ENCODE data around the gene RCAN2.
A peak's percentile ranks its signal among the peaks of the same experiment; 100 is the strongest.

Gene RCAN2

DNA sequence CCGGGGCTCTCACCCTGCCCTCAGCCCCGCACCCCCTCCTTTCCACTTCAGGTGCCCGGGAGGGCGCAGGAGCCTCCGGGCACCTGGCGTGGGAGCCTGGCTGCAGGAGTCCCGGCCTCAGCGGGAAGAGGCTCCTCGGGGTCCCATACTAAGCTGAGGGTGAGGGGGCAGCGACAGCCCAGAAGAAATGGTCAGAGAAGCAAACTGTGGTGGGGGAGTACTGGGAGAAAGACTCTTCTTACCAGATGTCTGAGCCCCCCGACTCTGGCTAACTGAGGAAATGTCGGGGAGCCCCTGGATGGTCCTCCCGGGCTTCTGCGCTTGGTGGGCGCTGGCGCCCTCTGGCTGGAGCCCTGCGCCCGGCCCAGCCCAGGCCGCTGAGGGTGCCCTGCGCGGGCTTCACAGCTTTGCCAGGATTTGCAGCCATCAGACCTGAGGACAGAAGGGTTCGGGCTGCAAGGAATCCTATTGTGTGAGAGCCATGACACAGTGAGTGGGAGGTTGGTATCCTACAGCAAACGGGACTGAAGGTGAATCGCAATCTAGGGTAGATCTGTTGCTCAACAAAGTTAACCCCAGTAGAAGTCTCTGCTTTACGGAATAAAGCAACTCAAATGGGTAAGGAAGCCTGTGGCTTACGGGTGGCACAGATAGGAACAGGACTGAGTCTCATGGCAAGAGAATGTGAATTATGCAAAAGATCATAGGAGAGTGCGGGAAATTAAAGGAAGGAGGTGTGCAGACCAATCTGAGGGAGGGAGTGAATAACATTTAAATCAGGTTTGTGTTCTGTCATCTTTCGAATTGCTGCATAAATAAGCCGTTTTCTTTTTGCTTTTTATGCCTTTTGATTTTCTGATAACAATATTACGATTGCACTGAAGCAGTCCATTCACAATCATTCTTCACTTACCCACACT is 639 bp upstream of the RCAN2 start:
- DNase-seq (ENCODE audit: low spot score), result peak; percentile 85

DNA sequence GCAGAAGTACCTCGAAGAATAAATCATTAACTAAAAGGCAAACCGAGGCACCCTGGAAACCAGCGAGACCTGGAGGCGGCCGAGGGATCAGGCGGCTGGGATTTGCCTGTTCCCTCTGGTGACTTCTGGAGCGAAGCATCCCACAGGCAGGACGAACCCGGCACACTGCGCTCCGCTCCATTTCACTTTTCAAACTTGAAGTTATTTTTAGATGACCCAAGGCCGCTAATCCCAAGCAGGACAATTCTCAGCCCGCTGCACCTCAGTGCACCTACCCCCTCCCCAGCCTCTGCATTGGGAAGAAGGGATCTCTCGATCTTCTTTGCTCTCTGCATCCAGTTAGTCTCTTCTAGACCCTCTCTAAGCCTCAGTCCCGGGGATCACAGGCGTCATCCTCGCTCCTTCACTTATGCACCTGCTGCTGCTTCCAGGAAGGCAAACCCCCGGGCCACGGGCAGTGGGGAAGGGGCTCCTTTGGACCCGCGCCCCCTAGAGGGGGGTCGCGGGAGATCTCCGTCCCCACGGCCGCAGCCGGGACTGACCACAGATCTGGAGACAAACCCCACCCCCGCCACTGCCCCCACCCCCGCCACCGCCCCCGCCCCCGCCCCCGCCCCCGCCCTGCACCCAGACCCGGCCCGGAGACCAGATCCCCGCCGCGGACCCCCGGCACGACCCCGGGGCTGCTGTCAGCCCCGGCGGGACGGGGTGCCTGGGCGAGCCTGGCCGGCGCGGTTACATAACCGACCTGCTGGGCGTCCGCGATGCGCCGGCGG is 636 bp downstream of the RCAN2 start:
- DNase-seq (ENCODE audit: low spot score), result peak; percentile 53

- no peak for DNase-seq (ENCODE audit: low spot score)
Measured at GRCh38 chr6:46486181-46486580, 5.1 kb downstream of the RCAN2 start.

DNA sequence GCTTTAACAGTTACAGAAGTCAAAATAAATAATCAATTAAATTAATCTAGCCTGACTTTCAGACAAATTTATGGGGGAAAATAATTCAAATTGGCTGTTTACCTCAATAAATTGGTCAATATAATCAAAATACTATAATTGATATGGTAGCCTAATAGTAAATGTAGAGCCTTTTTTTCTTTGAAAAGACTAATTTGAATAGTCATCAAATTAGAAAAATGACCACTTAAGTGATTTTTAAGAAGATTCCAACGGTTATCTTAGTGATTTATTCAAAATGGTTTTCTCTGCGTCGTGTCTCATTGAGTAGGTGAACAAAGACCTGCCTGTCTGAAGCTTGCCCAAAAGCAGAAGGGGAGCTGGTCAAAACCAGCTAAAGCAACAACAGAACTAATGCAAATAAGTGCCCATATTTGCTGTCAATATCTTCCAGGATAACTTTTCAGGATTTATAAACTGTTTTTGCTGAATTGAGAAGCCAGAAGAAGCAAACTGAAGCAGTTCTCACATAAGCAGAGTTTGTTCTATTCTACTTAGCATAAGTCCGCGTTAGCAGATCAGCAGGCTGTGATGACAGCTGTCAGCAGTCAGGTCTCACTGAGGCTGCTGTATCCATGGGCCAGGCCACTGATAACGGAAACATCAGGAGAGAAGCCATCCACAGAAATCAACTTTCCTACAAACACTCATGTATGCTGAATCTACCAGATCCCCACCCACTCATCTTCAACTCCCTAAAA is 7.0 kb downstream of the RCAN2 start:
- peak; percentile 60 for DNase-seq (ENCODE audit: low spot score)

DNA sequence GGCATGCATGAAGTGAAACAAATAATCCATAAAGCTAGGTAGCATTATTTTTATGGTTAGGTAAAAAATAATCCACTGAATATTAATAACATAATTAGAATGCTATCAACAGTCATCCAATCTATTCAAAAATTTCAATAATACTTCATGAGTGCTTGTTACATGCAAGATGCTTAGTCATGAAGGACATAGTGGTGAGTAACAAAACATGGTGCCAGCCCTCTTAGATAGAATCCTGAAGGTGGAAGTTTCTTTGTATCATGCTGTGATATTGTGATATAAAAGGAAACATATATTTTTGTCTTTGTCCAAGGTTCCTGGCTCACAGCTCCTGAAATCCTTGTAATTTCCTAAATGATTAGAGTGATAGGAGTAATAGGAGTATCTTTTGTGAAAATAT is 14.9 kb downstream of the RCAN2 start:
- no peak for DNase-seq (ENCODE audit: low spot score)

- DNase-seq (ENCODE audit: low spot score), result no peak
Measured at GRCh38 chr6:46473881-46474280, 17.4 kb downstream of the RCAN2 start.

DNA sequence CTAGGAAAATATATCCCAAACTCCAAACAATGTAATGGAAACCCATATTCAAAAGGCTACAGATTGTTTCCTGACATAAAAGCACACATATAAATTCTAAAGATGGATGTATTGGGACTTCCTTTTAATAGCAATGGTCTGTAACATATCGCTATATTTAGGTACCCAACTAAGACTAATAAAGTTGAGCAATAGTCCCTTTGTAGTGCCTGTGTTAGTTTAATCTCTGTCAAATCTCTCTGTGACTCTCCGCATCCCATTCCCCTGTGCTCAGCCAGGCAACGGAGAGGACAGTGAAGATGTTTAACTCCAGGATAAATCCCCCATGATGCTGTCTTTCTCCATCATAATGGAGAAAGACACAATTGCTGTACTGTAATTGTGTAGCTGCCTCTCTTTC is 19.0 kb downstream of the RCAN2 start:
- DNase-seq (ENCODE audit: low spot score), result no peak

- no peak for DNase-seq (ENCODE audit: low spot score)
Measured at GRCh38 chr6:46469021-46469420, 22.2 kb downstream of the RCAN2 start.

- peak; percentile 38 for DNase-seq (ENCODE audit: low spot score)
Measured at GRCh38 chr6:46468403-46469010, 22.7 kb downstream of the RCAN2 start.

- no peak for DNase-seq (ENCODE audit: low spot score)
Measured at GRCh38 chr6:46466570-46466969, 24.7 kb downstream of the RCAN2 start.

GRCh38 chr6:46465294-46466165 is 25.7 kb downstream of the RCAN2 start:
- DNase-seq (ENCODE audit: low spot score), result no peak

DNA sequence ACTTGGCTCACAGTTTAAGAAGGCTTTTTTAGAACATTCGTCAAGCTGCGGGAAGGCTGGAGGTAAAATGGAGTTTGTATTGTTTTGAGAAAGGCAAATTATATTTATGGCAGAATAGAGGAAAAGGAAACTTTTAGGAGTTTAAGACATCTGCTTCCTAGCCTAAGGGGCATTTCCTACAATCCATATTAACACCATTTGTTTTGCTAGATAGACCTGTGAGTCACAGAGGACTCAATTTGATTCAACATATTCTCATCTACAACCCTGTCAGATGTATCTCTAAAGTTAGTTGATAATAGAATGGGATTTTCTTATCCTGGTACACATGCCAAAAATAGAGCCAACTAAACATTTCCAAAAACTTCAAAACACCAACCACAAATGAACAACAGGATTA is 35.0 kb downstream of the RCAN2 start:
- no peak for DNase-seq (ENCODE audit: low spot score)

DNA sequence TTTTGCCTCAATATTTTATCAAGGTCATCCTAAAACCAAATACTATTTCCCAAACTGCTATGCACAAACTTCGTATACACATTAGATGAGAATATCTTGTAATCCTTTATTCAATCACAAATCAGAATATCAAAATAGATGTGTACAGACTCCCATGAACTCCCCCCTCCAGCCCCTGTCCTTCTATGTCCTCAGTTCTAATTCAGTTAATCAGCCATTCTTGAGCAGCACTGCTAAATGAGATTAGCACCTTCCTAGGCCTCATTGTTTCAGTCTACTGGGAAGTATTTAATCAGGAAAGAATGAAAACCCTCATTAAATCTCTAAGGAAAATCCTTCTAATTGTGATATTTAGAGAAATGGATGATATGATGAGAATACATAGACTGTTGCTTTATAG is 36.6 kb downstream of the RCAN2 start:
- DNase-seq (ENCODE audit: low spot score), result no peak

GRCh38 chr6:46453741-46454316 is 37.4 kb downstream of the RCAN2 start:
- no peak for DNase-seq (ENCODE audit: low spot score)

GRCh38 chr6:46453216-46453615 is 38.0 kb downstream of the RCAN2 start:
- no peak for DNase-seq (ENCODE audit: low spot score)

- no peak for DNase-seq (ENCODE audit: low spot score)
Measured at GRCh38 chr6:46452312-46452917, 38.8 kb downstream of the RCAN2 start.

DNA sequence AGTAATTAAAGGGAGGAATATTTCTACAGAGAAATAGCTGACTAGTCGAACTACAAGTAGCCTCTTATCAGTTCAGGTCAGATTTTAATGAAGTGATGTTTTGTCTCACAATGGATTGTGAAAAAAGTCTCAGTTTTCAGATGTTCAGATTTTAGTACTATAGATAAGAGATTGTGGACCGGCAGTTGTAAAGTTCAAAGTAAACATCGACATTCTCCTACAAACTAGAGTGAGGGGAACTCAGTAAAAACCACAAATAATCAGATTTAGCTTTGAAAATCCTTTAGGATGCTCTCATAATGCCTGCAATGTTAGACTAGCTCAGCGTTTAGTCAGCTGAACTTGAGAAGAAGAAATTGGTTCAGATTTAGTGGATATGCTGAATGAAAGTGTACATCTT is 39.9 kb downstream of the RCAN2 start:
- no peak for DNase-seq (ENCODE audit: low spot score)

DNA sequence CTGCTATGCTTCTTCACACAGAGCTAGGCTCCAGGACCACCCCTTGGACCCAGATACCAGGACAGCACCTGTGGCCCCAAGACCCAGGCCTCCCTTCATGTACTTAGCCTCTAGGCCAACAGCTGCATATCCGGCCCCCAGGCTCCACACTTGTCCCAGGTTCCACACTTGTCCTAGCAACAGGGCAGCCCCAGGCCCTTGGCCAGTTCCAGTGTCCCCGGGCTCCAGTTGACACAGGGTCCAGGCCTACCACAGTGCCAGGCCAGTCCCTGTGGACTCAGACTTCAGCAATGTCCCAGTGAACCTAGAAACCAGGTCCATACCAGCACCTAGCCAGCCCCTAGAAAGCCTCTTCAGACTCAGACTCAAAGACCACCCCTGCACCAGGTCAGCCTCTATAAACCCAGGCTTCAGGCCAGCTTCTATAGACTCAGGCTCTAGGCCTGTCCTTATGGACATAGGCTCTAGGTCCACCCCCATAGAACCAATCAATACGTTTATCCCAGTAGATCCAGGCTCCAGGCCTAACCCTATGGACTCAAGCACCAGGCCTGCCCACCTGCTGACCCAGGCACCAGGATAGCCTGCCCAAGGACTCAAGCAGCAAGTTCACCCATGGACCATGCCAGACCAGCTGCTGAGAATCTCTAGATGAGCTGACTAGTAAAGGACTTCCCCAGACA is 46.3 kb downstream of the RCAN2 start:
- no peak for DNase-seq (ENCODE audit: low spot score)

DNA sequence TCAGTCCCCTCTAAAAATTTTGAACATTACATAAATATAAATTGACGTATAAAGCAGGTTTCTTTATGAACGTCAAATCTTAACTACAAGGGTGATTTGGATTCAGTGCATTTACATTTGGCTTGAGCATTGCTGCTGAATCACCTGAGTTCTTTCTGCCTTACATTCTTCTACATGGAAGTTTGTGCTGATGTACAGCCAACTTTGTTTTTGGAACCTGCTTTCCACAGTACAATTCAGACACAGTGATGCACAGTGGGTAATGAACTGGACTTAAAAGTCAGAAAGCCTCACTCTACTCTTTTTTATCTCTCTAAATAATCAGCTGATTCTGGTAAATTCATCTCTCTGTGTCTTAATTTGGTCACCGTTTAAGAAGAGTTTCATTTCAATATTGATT is 47.6 kb downstream of the RCAN2 start:
- no peak for DNase-seq (ENCODE audit: low spot score)

DNA sequence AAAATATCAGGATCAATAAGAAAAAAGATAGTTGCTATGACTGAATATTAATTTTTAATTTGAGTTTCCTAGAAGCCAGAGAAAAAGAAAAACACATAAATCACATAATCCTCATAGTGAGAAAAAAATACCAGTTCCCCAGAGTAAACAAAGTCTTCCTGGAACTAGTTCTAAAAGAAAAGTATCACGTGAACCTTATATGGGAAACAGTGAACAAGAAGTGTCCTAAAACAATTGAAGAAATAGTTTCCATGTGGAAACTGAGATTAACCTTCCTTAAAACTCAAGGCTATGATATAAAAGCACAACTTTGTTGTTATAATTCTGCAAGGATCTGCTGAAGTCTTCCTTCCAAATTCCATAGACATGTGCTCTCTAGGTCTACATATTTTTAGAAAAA is 50.6 kb downstream of the RCAN2 start:
- DNase-seq (ENCODE audit: low spot score), result no peak
